Upper lobe of right lung (tissue), 1 donor: Measurements from ENCODE around the gene CCDC63. TPM values are rescaled to one million over a fixed set of nuclear protein-coding genes. Genes with fewer than 3 reads are reported as not detected.

Source experiments
- ATAC-seq: fragments of 200-7000 bp; cut with Tn5 transposase; one replicate; pipeline ENCODE4 v1.9.1; 2020; ENCODE audit warnings: mild to moderate bottlenecking, moderate library complexity
- DNase-seq: peaks from one replicate; pipeline ENCODE4 v3.0.0-alpha.2; 2020
- H3K27ac ChIP-seq: fragments of 200-600 bp; one replicate; pipeline ENCODE4 v1.8.0; 2022
- H3K27me3 ChIP-seq: fragments of 200-600 bp; one replicate; pipeline ENCODE4 v1.8.0; 2022; ENCODE audit warnings: mild to moderate bottlenecking
- H3K36me3 ChIP-seq: fragments of 200-600 bp; one replicate; pipeline ENCODE4 v1.8.0; 2022
- H3K4me1 ChIP-seq: fragments of 200-600 bp; one replicate; pipeline ENCODE4 v1.8.0; 2022
- H3K4me3 ChIP-seq: fragments of 200-600 bp; one replicate; pipeline ENCODE4 v1.8.0; 2022; ENCODE audit warnings: mild to moderate bottlenecking
- H3K9me3 ChIP-seq: fragments of 200-600 bp; one replicate; pipeline ENCODE4 v1.8.0; 2022
- CTCF ChIP-seq: fragments of 200-600 bp; IDR thresholded peaks from one replicate; pipeline ENCODE4 v1.8.0; 2022; ENCODE audit warnings: antibody characterized with exemption
- intact Hi-C: fragments of 100-400 bp; cut with DNase I; formaldehyde crosslinking; loops from one replicate; pipeline ENCODE4 v1.11.0; 2022
- total RNA-seq: library from RNA; stranded (reverse); fragmentation: NEBNext Ultra II Directional; extraction: Animal tissue kit (Norgen Biotek cat#: 25700); gene quantifications from one replicate; pipeline ENCODE4 v1.2.1, GENCODE V29; 2021
- donor health status: DM: no; HTN: yes; CAD: no; lungs with severe emphysema.

Gene CCDC63
- total RNA-seq, 1 donor from 2014 or later: not detected

DNA sequence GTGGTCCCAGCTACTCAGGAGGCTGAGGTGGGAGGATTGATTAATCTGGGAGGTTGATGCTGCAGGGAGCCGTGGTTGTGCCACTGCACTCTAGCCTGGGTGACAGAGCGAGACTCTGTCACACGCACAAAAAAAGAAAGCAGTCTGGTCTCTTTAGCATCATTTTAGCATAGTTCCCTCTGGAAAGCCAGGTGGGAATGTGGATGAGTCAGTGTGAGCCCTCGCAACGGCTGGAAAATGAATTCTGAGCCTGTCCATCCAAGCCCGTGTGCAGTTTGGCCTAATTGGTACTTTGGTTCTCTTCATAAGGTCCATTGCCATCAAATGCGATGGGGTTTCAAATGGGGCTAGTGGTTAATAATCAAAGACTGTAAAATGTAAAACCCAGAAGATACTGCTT is 71.2 kb downstream of the CCDC63 start:
- Histone ChIP-seq H3K27me3 (no peaks in the 10 kb centered on the region), H3K9me3 (no peaks in the 10 kb centered on the region), H3K4me1 (no peaks in the 10 kb centered on the region), H3K36me3 (no peaks in the 10 kb centered on the region), H3K27ac (no peak overlapping the region), H3K4me3 (no peak overlapping the region)
- intact Hi-C loops: no loop called here
- no peak for TF ChIP-seq CTCF
- DNase-seq (no peak), ATAC-seq (no peak)

DNA sequence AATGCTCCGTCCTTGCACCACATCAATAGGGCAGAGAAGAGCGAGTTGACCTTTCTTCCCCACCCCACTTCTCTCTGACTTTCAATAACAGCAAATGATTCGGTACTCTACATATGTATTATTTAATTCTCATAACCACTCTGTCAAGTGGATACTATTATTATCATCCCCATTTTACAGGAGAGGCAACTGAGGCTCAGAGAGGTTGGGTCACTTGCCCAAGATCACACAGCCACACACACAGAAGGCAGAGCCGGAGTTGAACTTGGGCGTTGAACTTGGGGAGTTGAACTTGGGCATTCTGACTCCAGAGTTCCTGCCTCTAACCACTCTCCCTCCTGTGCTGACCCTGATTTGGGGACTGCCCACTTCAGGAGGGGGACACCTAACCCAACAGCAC is 72.9 kb downstream of the CCDC63 start:
- Histone ChIP-seq H3K9me3 (no peaks in the 10 kb centered on the region), H3K4me3 (no peak overlapping the region), H3K27me3 (no peaks in the 10 kb centered on the region), H3K36me3 (no peaks in the 10 kb centered on the region), H3K27ac (no peak overlapping the region), H3K4me1 (no peaks in the 10 kb centered on the region)
- TF ChIP-seq CTCF: no peak
- intact Hi-C loops: no loop called here
- ATAC-seq: no peak
- no peak for DNase-seq

- H3K4me1 ChIP-seq: no peaks in the 10 kb centered on the region
- H3K27me3 ChIP-seq: no peaks in the 10 kb centered on the region
- no peak for TF ChIP-seq CTCF
- no peak within 1 kb of the TSS for H3K27ac ChIP-seq
- DNase-seq: no peak
- no peak for ATAC-seq
- H3K9me3 ChIP-seq: no peaks in the 10 kb centered on the region
- intact Hi-C loops: no loop called here
- H3K36me3 ChIP-seq: no peaks in the 10 kb centered on the region
- H3K4me3 ChIP-seq: no peak within 1 kb of the TSS
Measured at GRCh38 chr12:110920324-110920910, 73.6 kb downstream of the CCDC63 start, which contains the start of gene MYL2. MYL2 (minus strand) TSS chr12:110920579; CDS start chr12:110920529, 50 bp downstream.

- no peak for DNase-seq
- Histone ChIP-seq H3K4me1 (no peaks in the 10 kb centered on the region), H3K27me3 (peaks cover 4% of the 10 kb centered on the region), H3K27ac (no peak overlapping the region), H3K4me3 (no peak overlapping the region), H3K9me3 (no peaks in the 10 kb centered on the region), H3K36me3 (no peaks in the 10 kb centered on the region)
- no peak for TF ChIP-seq CTCF
- ATAC-seq: no peak
- intact Hi-C loops: no loop called here
Measured at GRCh38 chr12:110921262-110921661, 74.5 kb downstream of the CCDC63 start.

GRCh38 chr12:110922652-110923051 is 75.9 kb downstream of the CCDC63 start:
- Histone ChIP-seq H3K4me1 (no peaks in the 10 kb centered on the region), H3K9me3 (no peaks in the 10 kb centered on the region), H3K36me3 (no peaks in the 10 kb centered on the region), H3K4me3 (no peak overlapping the region), H3K27me3 (peaks cover 8% of the 10 kb centered on the region), H3K27ac (no peak overlapping the region)
- DNase-seq (no peak), ATAC-seq (no peak)
- intact Hi-C loops: no loop called here
- no peak for TF ChIP-seq CTCF

DNA sequence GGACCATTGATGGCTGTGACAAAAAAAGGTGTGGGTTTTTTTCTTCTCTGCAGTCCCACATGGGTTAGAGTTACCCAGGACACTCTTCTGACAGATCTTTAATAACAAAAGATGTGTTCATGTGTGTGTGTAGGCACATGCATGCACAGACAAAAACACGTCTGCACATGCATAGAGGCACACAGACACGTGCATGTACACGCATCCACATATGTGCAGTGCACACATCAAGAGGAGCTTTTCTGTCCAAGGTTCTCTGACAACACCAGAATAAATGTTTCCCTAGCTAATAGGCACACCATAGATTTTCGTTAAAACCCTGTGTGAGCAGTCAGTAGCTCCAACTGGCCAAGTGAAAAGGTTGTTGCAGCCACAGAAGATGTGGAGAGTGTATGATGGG is 76.4 kb downstream of the CCDC63 start:
- DNase-seq (no peak), ATAC-seq (no peak)
- H3K4me1 ChIP-seq: no peaks in the 10 kb centered on the region
- no peaks in the 10 kb centered on the region for H3K9me3 ChIP-seq
- no peak overlapping the region for H3K4me3 ChIP-seq
- no peak overlapping the region for H3K27ac ChIP-seq
- no peaks in the 10 kb centered on the region for H3K36me3 ChIP-seq
- no peak for TF ChIP-seq CTCF
- H3K27me3 ChIP-seq: peaks cover 8% of the 10 kb centered on the region
- intact Hi-C loops: no loop called here
